ENCODE measurements around the gene CPT1B. TPM values are rescaled to one million over a fixed set of nuclear protein-coding genes. Genes with fewer than 3 reads are reported as not detected.

Gene CPT1B
- total RNA-seq: 10 to 100 TPM in 1 of 2 donors, 1 to 10 TPM in 1; 8.2 to 11.1 TPM
- 10 to 100 TPM; 24.5 to 30.1 TPM for polyA plus RNA-seq (ENCODE audit: insufficient read length in 2 of 2)
- long read RNA-seq, donor 1: 0 reads
- long read RNA-seq, donor 2: 0 reads
- long read RNA-seq, donor 3, partial matches to known transcripts: 0 of 1 reads
- long read RNA-seq, donor 3, other reads (novel, unspliced or antisense): 0 of 1 reads
- long read RNA-seq, donor 4, partial matches to known transcripts: 0 of 1 reads
- long read RNA-seq, donor 4, other reads (novel, unspliced or antisense): 0 of 1 reads

DNA sequence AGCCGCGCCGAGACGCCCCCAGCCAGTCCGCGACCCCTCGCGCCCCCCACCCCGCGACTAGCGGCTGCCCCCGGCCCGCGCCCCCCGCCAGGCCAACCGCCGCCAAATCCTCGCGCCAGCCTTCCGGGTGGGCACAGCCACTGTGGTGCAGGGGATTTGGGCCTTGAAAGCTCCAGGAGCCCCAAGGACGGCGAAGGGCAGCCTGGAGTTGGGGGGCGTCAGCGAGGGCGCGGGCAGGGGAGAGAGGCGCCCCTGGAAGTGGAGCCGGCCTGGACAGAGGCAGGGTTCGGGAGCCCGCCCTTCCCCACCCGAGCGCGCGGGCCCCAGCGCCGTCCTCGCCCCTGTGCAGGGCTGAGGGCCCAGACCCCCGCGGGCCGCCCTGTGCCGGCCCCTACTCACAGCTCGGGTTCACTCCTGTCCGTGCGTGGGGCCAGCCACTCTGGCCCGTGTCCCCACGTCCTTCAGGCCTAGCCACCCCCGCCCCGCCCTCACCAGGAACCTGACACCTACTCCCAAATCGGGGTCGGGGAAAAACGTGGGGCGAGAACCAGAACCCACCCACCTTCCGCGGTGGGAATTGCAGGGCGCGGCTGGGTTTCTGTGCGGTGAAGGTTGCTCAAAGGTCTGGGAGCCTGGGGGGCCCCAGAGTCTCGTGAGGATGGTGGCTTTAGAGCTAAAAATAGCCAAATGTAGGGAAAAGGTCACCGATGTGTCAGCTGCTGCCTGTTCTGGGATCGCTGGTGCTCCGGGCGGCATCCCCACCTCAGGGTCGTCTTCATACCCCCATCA lies at the start of gene CPT1B:
TSS of gene CPT1B (minus strand) at position 441 of the 789 bp plus-strand sequence. CDS start 512 bp downstream, outside the sequence.
- H3K9me3 ChIP-seq (ENCODE audit: control insufficient read depth, insufficient read depth, low read length): no peaks in the 10 kb centered on the region
- 12% methylated on average over 47 of the region's 63 CpGs for WGBS (ENCODE audit: insufficient coverage)
- H3K36me3 ChIP-seq (ENCODE audit: control insufficient read depth, insufficient read depth, low read length): peaks cover 70% of the 10 kb centered on the region
- no peak within 1 kb of the TSS for H3K27ac ChIP-seq (ENCODE audit: low read depth, low read length)
- H3K4me3 ChIP-seq (ENCODE audit: low read depth, low read length): no peak within 1 kb of the TSS
- H3K27me3 ChIP-seq (ENCODE audit: control insufficient read depth, insufficient read depth, low read length): no peaks in the 10 kb centered on the region
- no peak for DNase-seq (ENCODE audit: low read depth in 4 of 6, low spot score in 6 of 6)
- peaks cover 44% of the 10 kb centered on the region for H3K4me1 ChIP-seq (ENCODE audit: control insufficient read depth, insufficient read depth, low read length)

DNA sequence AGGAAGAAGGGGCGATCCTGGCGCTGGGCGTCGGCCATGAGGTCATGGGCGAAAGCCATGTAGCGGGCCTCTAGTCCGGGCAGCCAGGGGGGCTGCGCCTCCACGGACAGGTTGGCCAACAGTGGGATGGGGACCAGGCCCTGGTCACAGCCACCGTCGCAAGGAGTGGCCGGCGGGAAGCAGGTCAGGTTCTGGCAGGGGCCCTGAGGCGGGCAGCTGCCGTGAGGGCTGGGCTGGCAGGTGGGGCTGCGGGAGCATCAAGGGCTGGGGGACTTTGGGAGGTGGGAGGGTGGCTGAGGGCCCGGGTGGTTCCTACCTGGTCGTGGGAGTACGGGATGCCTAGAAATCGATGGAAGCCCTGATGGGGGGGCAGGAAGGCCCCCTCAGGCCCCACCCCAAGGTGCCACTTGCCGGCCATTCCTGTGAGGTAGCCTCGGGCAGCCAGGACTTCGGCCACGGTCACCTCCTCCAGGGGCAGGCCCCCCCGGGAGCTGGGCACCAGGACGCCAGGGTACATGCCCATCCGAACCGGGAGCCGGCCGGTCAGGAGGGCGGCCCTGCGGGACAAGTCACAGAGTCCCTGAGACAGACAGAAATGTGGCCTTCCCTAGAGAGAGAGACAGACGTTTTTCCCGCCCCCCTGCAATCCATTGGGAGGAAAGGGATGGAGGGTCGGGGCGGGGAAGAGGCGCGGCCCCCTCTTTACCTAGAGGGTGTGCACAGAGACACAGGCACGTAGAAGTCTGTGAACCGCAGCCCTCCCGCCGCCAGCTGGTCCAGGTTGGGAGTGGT lies 48.8 kb upstream of the CPT1B start:
- 75% methylated on average over 40 of the region's 42 CpGs for WGBS (ENCODE audit: insufficient coverage)
- H3K27ac ChIP-seq (ENCODE audit: low read depth, low read length): peak overlapping the region; percentile 47
- H3K27me3 ChIP-seq (ENCODE audit: control insufficient read depth, insufficient read depth, low read length): no peaks in the 10 kb centered on the region
- DNase-seq (ENCODE audit: low read depth in 4 of 6, low spot score in 6 of 6): no peak
- peaks cover 29% of the 10 kb centered on the region for H3K36me3 ChIP-seq (ENCODE audit: control insufficient read depth, insufficient read depth, low read length)
- no peaks in the 10 kb centered on the region for H3K9me3 ChIP-seq (ENCODE audit: control insufficient read depth, insufficient read depth, low read length)
- peak overlapping the region; percentile 68 for H3K4me3 ChIP-seq (ENCODE audit: low read depth, low read length)
- H3K4me1 ChIP-seq (ENCODE audit: control insufficient read depth, insufficient read depth, low read length): peaks cover 27% of the 10 kb centered on the region

DNA sequence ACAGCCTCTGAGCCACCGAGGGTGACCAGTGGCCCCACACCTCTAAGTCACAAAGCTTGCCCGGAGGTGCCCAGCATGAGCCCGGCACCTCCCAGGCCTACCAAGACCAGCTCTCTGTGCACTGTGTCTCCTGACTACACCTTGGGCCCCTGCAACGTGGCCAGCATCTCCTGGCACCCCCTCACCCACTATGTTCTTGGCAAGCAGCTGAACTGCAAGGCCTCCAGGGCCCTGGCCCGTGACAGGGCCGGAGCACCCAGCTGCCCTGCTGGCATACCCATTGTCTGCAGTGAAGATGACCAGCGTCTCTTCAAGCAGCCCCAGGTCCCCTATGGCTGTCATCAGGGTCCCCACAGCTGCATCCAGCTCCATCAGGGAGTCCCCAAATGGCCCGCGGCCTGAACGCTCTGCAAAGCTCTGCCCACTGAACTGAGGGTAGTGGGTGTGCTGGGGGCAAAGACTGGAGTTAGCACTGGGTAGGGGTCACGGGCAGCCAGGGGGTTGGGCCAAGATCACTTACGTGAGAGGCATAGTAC lies 48.2 kb upstream of the CPT1B start:
- Histone ChIP-seq H3K27me3 (ENCODE audit: control insufficient read depth, insufficient read depth, low read length) (no peaks in the 10 kb centered on the region), H3K9me3 (ENCODE audit: control insufficient read depth, insufficient read depth, low read length) (no peaks in the 10 kb centered on the region), H3K4me1 (ENCODE audit: control insufficient read depth, insufficient read depth, low read length) (peaks cover 29% of the 10 kb centered on the region), H3K27ac (ENCODE audit: low read depth, low read length) (no peak overlapping the region), H3K4me3 (ENCODE audit: low read depth, low read length) (no peak overlapping the region), H3K36me3 (ENCODE audit: control insufficient read depth, insufficient read depth, low read length) (peaks cover 29% of the 10 kb centered on the region)
- WGBS (ENCODE audit: insufficient coverage): 88% methylated on average over 12 of the region's 12 CpGs
- no peak for DNase-seq (ENCODE audit: low read depth in 4 of 6, low spot score in 6 of 6)

DNA sequence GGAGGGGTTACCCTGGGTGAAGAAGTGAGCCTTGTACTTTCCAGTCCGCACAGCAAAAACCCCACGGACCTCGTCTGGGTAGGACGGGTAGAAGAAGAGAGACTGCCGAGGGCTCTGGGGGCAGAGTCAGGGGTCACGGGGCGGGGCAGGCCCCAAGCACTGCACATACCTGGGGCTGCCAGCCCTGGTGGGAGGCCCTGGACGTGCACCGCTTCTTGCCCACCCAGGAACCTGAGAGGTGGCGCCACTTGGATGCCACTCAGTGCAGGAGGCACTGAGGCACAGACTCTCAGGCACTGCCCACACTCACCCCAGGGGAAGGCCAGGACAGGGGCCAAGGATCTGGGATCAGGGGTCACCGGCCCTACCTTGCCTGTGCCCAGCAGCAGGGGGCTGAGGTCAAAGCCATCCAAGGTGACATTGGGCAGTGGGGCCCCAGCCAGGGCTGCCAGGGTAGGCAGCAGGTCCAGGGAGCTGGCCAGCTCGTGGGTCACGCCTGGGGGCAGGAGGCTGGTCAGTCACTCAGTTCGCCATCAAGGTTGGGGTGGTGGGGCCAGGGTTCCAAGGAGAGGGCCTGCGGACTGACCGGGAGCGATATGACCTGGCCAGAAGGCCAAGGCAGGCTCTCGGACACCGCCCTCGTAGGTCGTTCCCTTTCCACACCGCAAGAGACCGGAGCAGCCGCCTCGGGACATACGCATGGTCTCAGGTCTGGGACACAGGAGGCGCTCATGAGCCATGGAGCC lies 47.5 kb upstream of the CPT1B start:
- no peaks in the 10 kb centered on the region for H3K9me3 ChIP-seq (ENCODE audit: control insufficient read depth, insufficient read depth, low read length)
- no peak for DNase-seq (ENCODE audit: low read depth in 4 of 6, low spot score in 6 of 6)
- H3K27me3 ChIP-seq (ENCODE audit: control insufficient read depth, insufficient read depth, low read length): no peaks in the 10 kb centered on the region
- H3K4me3 ChIP-seq (ENCODE audit: low read depth, low read length): no peak overlapping the region
- H3K27ac ChIP-seq (ENCODE audit: low read depth, low read length): no peak overlapping the region
- peaks cover 33% of the 10 kb centered on the region for H3K4me1 ChIP-seq (ENCODE audit: control insufficient read depth, insufficient read depth, low read length)
- 89% methylated on average over 27 of the region's 27 CpGs for WGBS (ENCODE audit: insufficient coverage)
- peaks cover 29% of the 10 kb centered on the region for H3K36me3 ChIP-seq (ENCODE audit: control insufficient read depth, insufficient read depth, low read length)

DNA sequence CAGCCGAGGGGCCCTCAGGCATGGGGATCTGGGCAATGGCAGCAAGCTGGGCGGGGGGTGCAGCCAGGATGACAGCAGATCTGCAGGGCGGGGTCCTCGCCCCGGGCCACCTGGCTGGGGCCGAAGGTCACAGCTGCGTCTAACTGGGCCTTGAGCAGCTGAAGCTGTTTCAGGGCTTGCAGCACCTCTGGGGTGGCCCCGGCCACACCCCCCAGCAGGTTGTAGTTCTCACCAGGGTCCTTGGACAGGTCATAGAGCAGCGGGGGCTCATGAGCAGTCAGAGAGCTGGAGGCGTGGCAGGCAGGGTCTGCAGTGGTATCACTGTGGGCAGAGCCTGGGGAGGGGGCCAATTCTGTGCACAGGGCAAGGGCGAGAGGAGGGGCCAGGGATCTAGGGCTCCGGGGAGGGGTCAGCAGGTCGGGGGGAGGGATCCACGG lies 46.9 kb upstream of the CPT1B start:
- DNase-seq (ENCODE audit: low read depth in 4 of 6, low spot score in 6 of 6): no peak
- Histone ChIP-seq H3K27ac (ENCODE audit: low read depth, low read length) (no peak overlapping the region), H3K4me1 (ENCODE audit: control insufficient read depth, insufficient read depth, low read length) (peaks cover 39% of the 10 kb centered on the region), H3K36me3 (ENCODE audit: control insufficient read depth, insufficient read depth, low read length) (peaks cover 29% of the 10 kb centered on the region), H3K9me3 (ENCODE audit: control insufficient read depth, insufficient read depth, low read length) (no peaks in the 10 kb centered on the region), H3K4me3 (ENCODE audit: low read depth, low read length) (no peak overlapping the region), H3K27me3 (ENCODE audit: control insufficient read depth, insufficient read depth, low read length) (no peaks in the 10 kb centered on the region)
- 90% methylated on average over 14 of the region's 14 CpGs for WGBS (ENCODE audit: insufficient coverage)

DNA sequence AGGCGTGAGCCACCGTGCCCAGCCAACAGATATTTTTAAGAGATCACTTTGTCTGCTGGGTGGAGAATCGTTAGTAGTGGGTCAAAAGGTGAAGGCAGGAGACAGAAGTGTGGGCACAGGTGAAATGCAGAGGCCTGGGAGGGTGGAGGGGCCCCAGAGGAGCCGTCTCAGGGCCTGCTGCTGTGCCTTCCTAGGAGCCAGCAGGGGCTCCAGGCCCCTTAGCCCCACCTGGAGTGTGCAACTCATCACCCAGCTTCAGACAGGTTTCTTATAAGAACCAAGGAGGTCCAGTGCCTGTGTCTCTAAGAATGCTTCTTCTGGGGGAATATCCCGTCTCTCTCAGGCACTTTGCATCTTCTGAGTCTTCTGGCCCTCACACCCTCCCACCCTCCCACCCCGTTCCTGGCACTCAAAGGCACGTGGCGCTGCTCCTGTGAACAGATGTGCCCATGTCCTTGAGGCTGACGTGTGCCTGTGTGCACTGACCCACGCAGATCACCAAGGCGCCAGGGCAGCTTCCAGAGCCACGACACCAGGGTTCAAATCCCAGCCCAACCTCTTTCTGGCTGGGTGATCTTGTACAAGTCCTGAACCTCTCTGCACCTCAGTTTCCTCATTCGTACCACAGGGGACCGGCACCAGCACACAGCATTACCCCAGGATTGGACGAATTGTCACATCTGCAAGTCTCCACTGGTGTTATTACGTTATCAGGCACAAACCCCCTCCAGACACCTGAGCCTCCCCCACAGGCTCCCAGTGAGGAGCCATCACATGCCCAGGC lies 46.3 kb upstream of the CPT1B start:
- H3K27me3 ChIP-seq (ENCODE audit: control insufficient read depth, insufficient read depth, low read length): no peaks in the 10 kb centered on the region
- WGBS (ENCODE audit: insufficient coverage): 87% methylated on average over 12 of the region's 16 CpGs
- DNase-seq (ENCODE audit: low read depth in 4 of 6, low spot score in 6 of 6): no peak
- H3K4me3 ChIP-seq (ENCODE audit: low read depth, low read length): no peak overlapping the region
- no peak overlapping the region for H3K27ac ChIP-seq (ENCODE audit: low read depth, low read length)
- H3K9me3 ChIP-seq (ENCODE audit: control insufficient read depth, insufficient read depth, low read length): no peaks in the 10 kb centered on the region
- H3K4me1 ChIP-seq (ENCODE audit: control insufficient read depth, insufficient read depth, low read length): peaks cover 37% of the 10 kb centered on the region
- peaks cover 29% of the 10 kb centered on the region for H3K36me3 ChIP-seq (ENCODE audit: control insufficient read depth, insufficient read depth, low read length)

DNA sequence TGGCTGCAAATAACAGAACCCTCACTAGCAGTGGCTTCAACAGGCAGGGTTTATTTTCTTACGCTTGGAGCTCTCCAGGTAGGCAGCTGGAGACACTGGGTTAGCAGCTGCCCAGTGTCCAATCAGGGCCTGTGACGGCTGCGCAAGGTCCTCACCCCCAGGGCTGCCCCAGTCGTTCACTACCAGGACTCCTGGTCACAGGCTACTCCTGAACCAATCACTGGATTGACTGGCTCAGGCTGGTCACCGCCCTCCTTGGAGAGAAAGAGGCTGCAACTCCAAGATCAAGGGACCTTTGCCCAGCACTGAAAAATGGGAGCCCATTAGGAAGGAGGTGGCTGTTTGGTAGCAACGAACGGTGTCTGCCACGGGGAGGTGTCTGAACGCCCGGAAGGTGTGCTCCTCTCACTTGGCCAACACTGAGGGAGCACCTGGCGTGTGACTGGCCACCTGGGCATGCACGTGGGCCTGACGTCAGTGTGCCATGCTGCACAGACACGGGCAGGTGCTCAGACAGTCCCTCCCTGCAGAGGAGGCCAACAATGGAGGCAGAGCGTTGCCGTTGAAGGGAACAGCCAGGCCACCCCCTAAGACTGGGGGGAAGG lies 44.6 kb upstream of the CPT1B start:
- DNase-seq (ENCODE audit: low read depth in 4 of 6, low spot score in 6 of 6): no peak
- Histone ChIP-seq H3K36me3 (ENCODE audit: control insufficient read depth, insufficient read depth, low read length) (peaks cover 29% of the 10 kb centered on the region), H3K27ac (ENCODE audit: low read depth, low read length) (no peak overlapping the region), H3K4me3 (ENCODE audit: low read depth, low read length) (no peak overlapping the region), H3K9me3 (ENCODE audit: control insufficient read depth, insufficient read depth, low read length) (no peaks in the 10 kb centered on the region), H3K27me3 (ENCODE audit: control insufficient read depth, insufficient read depth, low read length) (no peaks in the 10 kb centered on the region), H3K4me1 (ENCODE audit: control insufficient read depth, insufficient read depth, low read length) (peaks cover 27% of the 10 kb centered on the region)
- 74% methylated on average over 16 of the region's 16 CpGs for WGBS (ENCODE audit: insufficient coverage)

DNA sequence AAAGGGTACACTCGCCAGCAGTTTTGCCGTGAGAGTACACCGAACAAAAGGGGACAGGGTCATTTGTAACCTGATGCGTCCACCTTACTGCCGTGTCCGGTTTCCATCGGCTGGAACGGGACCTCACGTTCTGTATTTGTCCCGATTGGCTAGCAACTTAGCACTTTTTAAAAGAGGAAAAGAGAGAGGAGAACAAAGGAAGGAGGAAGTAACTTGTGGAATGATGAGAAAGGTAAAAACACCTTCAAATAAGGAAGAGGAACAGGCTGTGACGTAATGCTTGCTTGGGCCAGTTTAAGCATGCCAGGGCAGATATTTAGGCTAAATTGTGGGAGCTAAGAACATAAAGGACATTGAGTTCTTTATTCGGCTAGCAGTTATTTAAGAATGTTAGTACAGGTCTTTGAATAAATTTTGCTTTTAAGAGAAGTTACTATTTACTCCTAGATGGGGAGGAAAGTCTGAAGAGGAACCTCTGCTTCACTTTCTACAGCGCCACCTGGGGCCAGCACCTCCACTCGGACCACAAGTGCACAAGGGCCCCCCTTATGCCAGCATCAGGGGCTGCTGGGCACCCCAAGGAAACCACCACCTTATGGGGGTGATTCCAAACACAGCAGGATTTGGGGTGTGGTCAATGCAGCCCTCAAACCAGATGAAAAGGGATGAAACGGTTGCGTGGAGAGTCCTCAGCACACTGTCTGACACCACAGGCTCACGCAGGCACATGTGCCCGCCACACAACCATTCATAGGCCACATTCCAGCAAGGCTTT lies 43.9 kb upstream of the CPT1B start:
- DNase-seq (ENCODE audit: low read depth in 4 of 6, low spot score in 6 of 6): no peak
- Histone ChIP-seq H3K36me3 (ENCODE audit: control insufficient read depth, insufficient read depth, low read length) (peaks cover 27% of the 10 kb centered on the region), H3K27me3 (ENCODE audit: control insufficient read depth, insufficient read depth, low read length) (no peaks in the 10 kb centered on the region), H3K4me1 (ENCODE audit: control insufficient read depth, insufficient read depth, low read length) (peaks cover 20% of the 10 kb centered on the region), H3K9me3 (ENCODE audit: control insufficient read depth, insufficient read depth, low read length) (no peaks in the 10 kb centered on the region), H3K4me3 (ENCODE audit: low read depth, low read length) (no peak overlapping the region), H3K27ac (ENCODE audit: low read depth, low read length) (no peak overlapping the region)
- 21% methylated on average over 15 of the region's 18 CpGs for WGBS (ENCODE audit: insufficient coverage)
